GM23338 (cell line): Measurements from ENCODE around the gene CCDC85B. TPM values are rescaled to one million over a fixed set of nuclear protein-coding genes. Genes with fewer than 3 reads are reported as not detected.

Source experiments
- ATAC-seq: fragments of 200-7000 bp; cut with Tn5 transposase; 3 replicates; pipeline ENCODE4 v1.9.1; 2020
- DNase-seq: peaks from one replicate; pipeline ENCODE4 v3.0.0-alpha.2; 2015; ENCODE audit warnings: low spot score
- H2AFZ ChIP-seq: fragments of 200-600 bp; sonication (generic); 2 replicates; pipeline ENCODE4 v1.8.0; 2016; ENCODE audit warnings: antibody characterized with exemption, mild to moderate bottlenecking, moderate library complexity
- H3F3A ChIP-seq: fragments of 200-600 bp; sonication (generic); replicated peaks from 2 replicates; pipeline ENCODE4 v1.8.0; 2017; ENCODE audit warnings: antibody characterized with exemption, mixed run types, low read depth
- H3K27ac ChIP-seq: fragments of 200-600 bp; sonication (generic); 2 replicates; pipeline ENCODE4 v1.6.1; 2016; ENCODE audit warnings: low read depth
- H3K27me3 ChIP-seq: fragments of 200-600 bp; sonication (generic); 2 replicates; pipeline ENCODE4 v1.8.0; 2016; ENCODE audit warnings: mild to moderate bottlenecking, mixed run types, moderate library complexity; ENCODE audit not compliant: insufficient read depth
- H3K36me3 ChIP-seq: fragments of 200-600 bp; sonication (generic); 2 replicates; pipeline ENCODE4 v1.8.0; 2016; ENCODE audit warnings: mild to moderate bottlenecking; ENCODE audit not compliant: insufficient read depth
- H3K4me1 ChIP-seq: fragments of 200-600 bp; sonication (generic); 2 replicates; pipeline ENCODE4 v1.8.0; 2016; ENCODE audit warnings: mild to moderate bottlenecking, moderate library complexity; ENCODE audit not compliant: insufficient read depth
- H3K4me2 ChIP-seq: fragments of 200-600 bp; sonication (generic); 2 replicates; pipeline ENCODE4 v1.7.1; 2017; ENCODE audit warnings: mixed run types
- H3K4me3 ChIP-seq: fragments of 200-600 bp; sonication (generic); 2 replicates; pipeline ENCODE4 v1.6.1; 2016; ENCODE audit warnings: mixed run types
- H3K79me2 ChIP-seq: fragments of 200-600 bp; sonication (generic); replicated peaks from 2 replicates; pipeline ENCODE4 v1.8.0; 2017; ENCODE audit warnings: mild to moderate bottlenecking; ENCODE audit not compliant: insufficient read depth
- H3K9me2 ChIP-seq: fragments of 200-600 bp; sonication (generic); 2 replicates; pipeline ENCODE4 v1.8.0; 2017; ENCODE audit not compliant: insufficient read depth
- H4K20me1 ChIP-seq: fragments of 200-600 bp; sonication (generic); replicated peaks from 2 replicates; pipeline ENCODE4 v1.8.0; 2017; ENCODE audit warnings: mild to moderate bottlenecking; ENCODE audit not compliant: insufficient read depth
- H3K27ac Mint-ChIP-seq: 2 replicates; pipeline ENCODE4 v1.8.0; 2020; ENCODE audit warnings: inconsistent platforms, mild to moderate bottlenecking, moderate library complexity, mixed read lengths
- H3K27me3 Mint-ChIP-seq: 3 replicates; pipeline ENCODE4 v1.8.0; 2022; ENCODE audit warnings: low read depth, mild to moderate bottlenecking, moderate library complexity, mixed read lengths, inconsistent platforms; ENCODE audit not compliant: insufficient read depth, poor library complexity
- H3K36me3 Mint-ChIP-seq: 3 replicates; pipeline ENCODE4 v1.8.0; 2021; ENCODE audit warnings: low read depth, mild to moderate bottlenecking, inconsistent platforms, moderate library complexity, mixed read lengths
- H3K4me1 Mint-ChIP-seq: 3 replicates; pipeline ENCODE4 v1.8.0; 2020; ENCODE audit warnings: mild to moderate bottlenecking, inconsistent platforms, mixed read lengths
- H3K4me3 Mint-ChIP-seq: 3 replicates; pipeline ENCODE4 v1.8.0; 2021; ENCODE audit warnings: moderate library complexity, mild to moderate bottlenecking, inconsistent platforms, mixed read lengths
- H3K9me3 Mint-ChIP-seq: 3 replicates; pipeline ENCODE4 v1.8.0; 2020; ENCODE audit warnings: moderate library complexity, mild to moderate bottlenecking, inconsistent platforms, mixed read lengths
- EZH2 ChIP-seq: fragments of 200-600 bp; sonication (generic); IDR thresholded peaks from one replicate; pipeline ENCODE4 v1.8.0; 2017; ENCODE audit warnings: antibody characterized with exemption, mild to moderate bottlenecking, low read depth; ENCODE audit not compliant: unreplicated experiment
- NANOG ChIP-seq: IDR thresholded peaks from 2 replicates; pipeline ENCODE4 v1.6.1; 2016; ENCODE audit warnings: antibody characterized with exemption, borderline replicate concordance
- POLR2AphosphoS5 ChIP-seq: IDR thresholded peaks from 2 replicates; pipeline ENCODE4 v1.6.1; 2016; ENCODE audit warnings: antibody characterized with exemption, low read depth
- ZNF114 ChIP-seq: fragments of 250-450 bp; sonication (Bioruptor Pico); IDR thresholded peaks from 2 replicates; pipeline ENCODE4 v1.5.0; 2020; ENCODE audit warnings: mild to moderate bottlenecking, moderate library complexity
- polyA plus RNA-seq: library from polyadenylated mRNA; unstranded; fragments of >200 nt; fragmentation: Nextera tagmentation; extraction: Ambion mirVana; gene quantifications from 2 replicates; pipeline ENCODE4 v1.2.1, GENCODE V29; 2016
- total RNA-seq: library from RNA; depleted of rRNA; stranded (reverse); fragments of >200 nt; shearing (Covaris generic); gene quantifications from 2 replicates; pipeline ENCODE4 v1.2.3, GENCODE V29; 2014
- TF ChIP-seq, protein P1 (sequence below): fragments of 250-450 bp; sonication (Bioruptor Pico); IDR thresholded peaks from 2 replicates; pipeline ENCODE4 v1.5.0; 2020; ENCODE audit warnings: mild to moderate bottlenecking, moderate library complexity
- TF ChIP-seq, protein P2 (sequence below): IDR thresholded peaks from one replicate; pipeline ENCODE4 v1.6.1; 2018; ENCODE audit warnings: antibody characterized with exemption; ENCODE audit not compliant: unreplicated experiment

The CCDC85B gene
- total and polyA plus RNA-seq, 2 experiments from 2014 or later = 54.5 to 66.3 TPM

DNA sequence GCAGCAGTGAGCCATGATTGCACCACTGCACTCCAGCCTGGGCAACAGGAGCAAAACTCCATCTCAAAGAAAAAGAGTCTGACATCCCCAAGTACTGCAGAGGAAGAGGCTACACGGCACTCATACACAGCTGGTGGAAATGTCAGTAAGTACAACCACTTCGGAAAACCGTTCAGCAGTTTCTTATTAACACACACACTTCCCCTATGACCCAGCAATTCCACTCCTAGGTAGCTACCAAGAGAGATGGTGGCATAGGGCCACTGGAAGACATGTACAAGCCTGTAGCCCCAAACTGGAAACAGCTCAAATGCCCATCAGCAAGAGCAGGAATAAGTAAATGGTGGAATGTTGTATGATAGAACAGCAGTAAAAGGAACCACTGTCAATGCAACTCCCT lies 32.1 kb downstream of the CCDC85B start (continued):
- TF ChIP-seq, protein P1, sequence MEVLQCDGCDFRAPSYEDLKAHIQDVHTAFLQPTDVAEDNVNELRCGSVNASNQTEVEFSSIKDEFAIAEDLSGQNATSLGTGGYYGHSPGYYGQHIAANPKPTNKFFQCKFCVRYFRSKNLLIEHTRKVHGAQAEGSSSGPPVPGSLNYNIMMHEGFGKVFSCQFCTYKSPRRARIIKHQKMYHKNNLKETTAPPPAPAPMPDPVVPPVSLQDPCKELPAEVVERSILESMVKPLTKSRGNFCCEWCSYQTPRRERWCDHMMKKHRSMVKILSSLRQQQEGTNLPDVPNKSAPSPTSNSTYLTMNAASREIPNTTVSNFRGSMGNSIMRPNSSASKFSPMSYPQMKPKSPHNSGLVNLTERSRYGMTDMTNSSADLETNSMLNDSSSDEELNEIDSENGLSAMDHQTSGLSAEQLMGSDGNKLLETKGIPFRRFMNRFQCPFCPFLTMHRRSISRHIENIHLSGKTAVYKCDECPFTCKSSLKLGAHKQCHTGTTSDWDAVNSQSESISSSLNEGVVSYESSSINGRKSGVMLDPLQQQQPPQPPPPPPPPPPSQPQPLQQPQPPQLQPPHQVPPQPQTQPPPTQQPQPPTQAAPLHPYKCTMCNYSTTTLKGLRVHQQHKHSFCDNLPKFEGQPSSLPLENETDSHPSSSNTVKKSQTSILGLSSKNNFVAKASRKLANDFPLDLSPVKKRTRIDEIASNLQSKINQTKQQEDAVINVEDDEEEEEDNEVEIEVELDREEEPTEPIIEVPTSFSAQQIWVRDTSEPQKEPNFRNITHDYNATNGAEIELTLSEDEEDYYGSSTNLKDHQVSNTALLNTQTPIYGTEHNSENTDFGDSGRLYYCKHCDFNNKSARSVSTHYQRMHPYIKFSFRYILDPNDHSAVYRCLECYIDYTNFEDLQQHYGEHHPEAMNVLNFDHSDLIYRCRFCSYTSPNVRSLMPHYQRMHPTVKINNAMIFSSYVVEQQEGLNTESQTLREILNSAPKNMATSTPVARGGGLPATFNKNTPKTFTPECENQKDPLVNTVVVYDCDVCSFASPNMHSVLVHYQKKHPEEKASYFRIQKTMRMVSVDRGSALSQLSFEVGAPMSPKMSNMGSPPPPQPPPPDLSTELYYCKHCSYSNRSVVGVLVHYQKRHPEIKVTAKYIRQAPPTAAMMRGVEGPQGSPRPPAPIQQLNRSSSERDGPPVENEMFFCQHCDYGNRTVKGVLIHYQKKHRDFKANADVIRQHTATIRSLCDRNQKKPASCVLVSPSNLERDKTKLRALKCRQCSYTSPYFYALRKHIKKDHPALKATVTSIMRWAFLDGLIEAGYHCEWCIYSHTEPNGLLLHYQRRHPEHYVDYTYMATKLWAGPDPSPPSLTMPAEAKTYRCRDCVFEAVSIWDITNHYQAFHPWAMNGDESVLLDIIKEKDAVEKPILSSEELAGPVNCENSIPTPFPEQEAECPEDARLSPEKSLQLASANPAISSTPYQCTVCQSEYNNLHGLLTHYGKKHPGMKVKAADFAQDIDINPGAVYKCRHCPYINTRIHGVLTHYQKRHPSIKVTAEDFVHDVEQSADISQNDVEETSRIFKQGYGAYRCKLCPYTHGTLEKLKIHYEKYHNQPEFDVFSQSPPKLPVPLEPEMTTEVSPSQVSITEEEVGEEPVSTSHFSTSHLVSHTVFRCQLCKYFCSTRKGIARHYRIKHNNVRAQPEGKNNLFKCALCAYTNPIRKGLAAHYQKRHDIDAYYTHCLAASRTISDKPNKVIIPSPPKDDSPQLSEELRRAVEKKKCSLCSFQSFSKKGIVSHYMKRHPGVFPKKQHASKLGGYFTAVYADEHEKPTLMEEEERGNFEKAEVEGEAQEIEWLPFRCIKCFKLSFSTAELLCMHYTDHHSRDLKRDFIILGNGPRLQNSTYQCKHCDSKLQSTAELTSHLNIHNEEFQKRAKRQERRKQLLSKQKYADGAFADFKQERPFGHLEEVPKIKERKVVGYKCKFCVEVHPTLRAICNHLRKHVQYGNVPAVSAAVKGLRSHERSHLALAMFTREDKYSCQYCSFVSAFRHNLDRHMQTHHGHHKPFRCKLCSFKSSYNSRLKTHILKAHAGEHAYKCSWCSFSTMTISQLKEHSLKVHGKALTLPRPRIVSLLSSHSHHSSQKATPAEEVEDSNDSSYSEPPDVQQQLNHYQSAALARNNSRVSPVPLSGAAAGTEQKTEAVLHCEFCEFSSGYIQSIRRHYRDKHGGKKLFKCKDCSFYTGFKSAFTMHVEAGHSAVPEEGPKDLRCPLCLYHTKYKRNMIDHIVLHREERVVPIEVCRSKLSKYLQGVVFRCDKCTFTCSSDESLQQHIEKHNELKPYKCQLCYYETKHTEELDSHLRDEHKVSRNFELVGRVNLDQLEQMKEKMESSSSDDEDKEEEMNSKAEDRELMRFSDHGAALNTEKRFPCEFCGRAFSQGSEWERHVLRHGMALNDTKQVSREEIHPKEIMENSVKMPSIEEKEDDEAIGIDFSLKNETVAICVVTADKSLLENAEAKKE (CRISPR knock-in tag) = no peak
- no peak for TF ChIP-seq EZH2

DNA sequence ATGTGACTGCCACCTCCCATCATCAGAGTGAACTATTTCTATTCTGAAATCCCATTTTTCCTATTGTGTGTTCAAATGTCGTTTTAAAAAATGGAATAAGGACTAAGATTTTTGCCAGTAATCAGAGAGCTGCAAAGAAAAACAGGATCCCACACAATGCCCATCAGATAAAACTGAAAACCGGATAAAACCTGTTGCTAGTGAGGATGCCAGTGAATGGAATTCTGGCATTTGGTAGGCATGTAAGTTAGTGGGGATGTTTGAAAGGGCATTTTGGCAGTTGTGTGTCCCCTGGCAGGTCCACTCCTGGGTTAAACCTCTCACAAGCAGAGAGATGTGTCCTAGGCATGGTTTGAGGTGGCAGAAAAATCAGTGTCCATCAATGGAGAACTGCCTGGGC lies 34.9 kb downstream of the CCDC85B start:
- H3K79me2 ChIP-seq = no peaks in the 10 kb centered on the region
- Mint-ChIP-seq H3K4me1 (peaks cover 17% of the 10 kb centered on the region), H3K36me3 (peaks cover 18% of the 10 kb centered on the region), H3K27me3 (peaks cover 7% of the 10 kb centered on the region), H3K27ac (no peak overlapping the region), H3K9me3 (no peaks in the 10 kb centered on the region), H3K4me3 (no peak overlapping the region; the same call in 2 of the 3 replicates)
- no peak overlapping the region for H3K27ac ChIP-seq
- H3K4me2 ChIP-seq = no peak overlapping the region
- no peaks in the 10 kb centered on the region for H4K20me1 ChIP-seq
- H3F3A ChIP-seq = no peaks in the 10 kb centered on the region
- no peaks in the 10 kb centered on the region for H3K27me3 ChIP-seq
- ATAC-seq (no peak), DNase-seq (no peak)
- H2AFZ ChIP-seq = no peak overlapping the region
- peaks cover 9% of the 10 kb centered on the region; the same call in 1 of the 2 replicates for H3K4me1 ChIP-seq
- H3K4me3 ChIP-seq = no peak overlapping the region
- no peaks in the 10 kb centered on the region; the same call in 1 of the 2 replicates for H3K36me3 ChIP-seq
- no peaks in the 10 kb centered on the region for H3K9me2 ChIP-seq
- TF ChIP-seq NANOG (no peak), EZH2 (no peak), ZNF114 (CRISPR knock-in tag) (no peak), POLR2AphosphoS5 (no peak)
- TF ChIP-seq, protein P1 (CRISPR knock-in tag) = no peak
- TF ChIP-seq, protein P2, sequence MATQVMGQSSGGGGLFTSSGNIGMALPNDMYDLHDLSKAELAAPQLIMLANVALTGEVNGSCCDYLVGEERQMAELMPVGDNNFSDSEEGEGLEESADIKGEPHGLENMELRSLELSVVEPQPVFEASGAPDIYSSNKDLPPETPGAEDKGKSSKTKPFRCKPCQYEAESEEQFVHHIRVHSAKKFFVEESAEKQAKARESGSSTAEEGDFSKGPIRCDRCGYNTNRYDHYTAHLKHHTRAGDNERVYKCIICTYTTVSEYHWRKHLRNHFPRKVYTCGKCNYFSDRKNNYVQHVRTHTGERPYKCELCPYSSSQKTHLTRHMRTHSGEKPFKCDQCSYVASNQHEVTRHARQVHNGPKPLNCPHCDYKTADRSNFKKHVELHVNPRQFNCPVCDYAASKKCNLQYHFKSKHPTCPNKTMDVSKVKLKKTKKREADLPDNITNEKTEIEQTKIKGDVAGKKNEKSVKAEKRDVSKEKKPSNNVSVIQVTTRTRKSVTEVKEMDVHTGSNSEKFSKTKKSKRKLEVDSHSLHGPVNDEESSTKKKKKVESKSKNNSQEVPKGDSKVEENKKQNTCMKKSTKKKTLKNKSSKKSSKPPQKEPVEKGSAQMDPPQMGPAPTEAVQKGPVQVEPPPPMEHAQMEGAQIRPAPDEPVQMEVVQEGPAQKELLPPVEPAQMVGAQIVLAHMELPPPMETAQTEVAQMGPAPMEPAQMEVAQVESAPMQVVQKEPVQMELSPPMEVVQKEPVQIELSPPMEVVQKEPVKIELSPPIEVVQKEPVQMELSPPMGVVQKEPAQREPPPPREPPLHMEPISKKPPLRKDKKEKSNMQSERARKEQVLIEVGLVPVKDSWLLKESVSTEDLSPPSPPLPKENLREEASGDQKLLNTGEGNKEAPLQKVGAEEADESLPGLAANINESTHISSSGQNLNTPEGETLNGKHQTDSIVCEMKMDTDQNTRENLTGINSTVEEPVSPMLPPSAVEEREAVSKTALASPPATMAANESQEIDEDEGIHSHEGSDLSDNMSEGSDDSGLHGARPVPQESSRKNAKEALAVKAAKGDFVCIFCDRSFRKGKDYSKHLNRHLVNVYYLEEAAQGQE = no peak
